H1 (cell line): Measurements from ENCODE around the gene MEIOSIN. TPM values are rescaled to one million over a fixed set of nuclear protein-coding genes. Genes with fewer than 3 reads are reported as not detected.

Experiments used
- CBX8 ChIP-seq: fragments of 300-800, 300-1000 bp; sonication (generic); IDR thresholded peaks from 2 replicates; pipeline ENCODE4 v1.7.1; 2016; ENCODE audit warnings: low read depth, low read length, borderline replicate concordance
- CREB1 ChIP-seq: IDR thresholded peaks from 2 replicates; pipeline ENCODE4 v1.6.1; 2012; ENCODE audit warnings: inconsistent platforms
- KDM4A ChIP-seq: IDR thresholded peaks from one replicate; pipeline ENCODE4 v1.7.1; 2012; ENCODE audit warnings: low read depth, mild to moderate bottlenecking, moderate library complexity, low read length, inconsistent platforms; ENCODE audit not compliant: severe bottlenecking
- POLR2A ChIP-seq, 2 experiments: IDR thresholded peaks; 1 replicate in 1 of 2; 2 replicates in 1 of 2; pipeline ENCODE4 v1.6.1; 2011; ENCODE audit warnings: low read depth in 2 of 2, low read length in 2 of 2, mild to moderate bottlenecking in 2 of 2; ENCODE audit errors: control extremely low read depth in 1 of 2
- SIN3A ChIP-seq, 2 experiments: IDR thresholded peaks in 1 of 2; conservative IDR thresholded peaks in 1 of 2; 2 replicates each; pipeline ENCODE4 v1.6.1; 2011 to 2012; ENCODE audit warnings: low read length in 2 of 2, improper control_type of control experiment in 1 of 2, low read depth in 1 of 2, mild to moderate bottlenecking in 1 of 2
- polyA plus RNA-seq, 7 experiments: library from polyadenylated mRNA; depleted of rRNA in 3 of 7; stranded (reverse) in 5 of 7; unstranded in 2 of 7; fragments of >200 nt in 5 of 7; fragments of 200-250 nt in 2 of 7; gene quantifications; 1 replicate in 5 of 7; 2 replicates in 1 of 7; 4 replicates in 1 of 7; pipeline versions ENCODE4 v1.2.1 to v1.2.3, GENCODE V29; 2011 to 2013; ENCODE audit warnings: missing spikeins in 2 of 7, mixed read lengths in 2 of 7
- total RNA-seq: library from RNA; stranded (reverse); fragmentation: NEBNext Ultra II Directional; extraction: Animal tissue kit (Norgen Biotek cat#: 25700); gene quantifications from 2 replicates; pipeline ENCODE4 v1.2.1, GENCODE V29; 2021

Gene MEIOSIN
- total and polyA plus RNA-seq, 2 of the 8 experiments (the other 6 are each of a cell fraction or from before 2014, with no cell fraction given) = 0.11 TPM; not detected in 1

DNA sequence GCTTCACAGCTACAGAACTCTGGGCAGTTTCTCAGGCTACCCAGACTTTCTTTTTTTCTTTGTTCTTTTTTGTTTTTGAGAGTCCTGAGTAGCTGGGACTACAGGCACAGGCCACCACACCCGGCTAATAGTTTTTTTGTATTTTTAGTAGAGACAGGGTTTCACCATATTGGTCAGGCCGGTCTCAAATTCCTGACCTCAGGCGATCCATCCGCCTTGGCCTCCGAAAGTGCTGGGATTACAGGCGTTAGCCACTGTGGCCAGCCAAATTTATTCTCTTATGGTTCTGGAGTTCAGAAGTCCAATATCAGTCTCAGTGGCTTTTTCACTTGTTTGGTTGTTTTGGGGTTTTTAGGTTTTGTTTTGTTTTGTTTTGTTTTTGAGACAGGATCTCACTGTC, 12.4 kb downstream of the MEIOSIN start (continued):
- no peak for TF ChIP-seq CBX8
- no peak for TF ChIP-seq SIN3A (conservative IDR thresholded peaks at IDR 0.05 in 1 of 2, IDR thresholded peaks at IDR 0.05 in 1 of 2; ENCODE audit: low read depth in 1 of 2, low read length in 2 of 2)
- no peak for TF ChIP-seq KDM4A
- no peak for TF ChIP-seq POLR2A (IDR thresholded peaks at IDR 0.05; ENCODE audit: control extremely low read depth in 1 of 2, low read depth in 2 of 2, low read length in 2 of 2)
- TF ChIP-seq CREB1 = no peak
